HG03159 (cell line): ENCODE measurements around the gene CELSR1.

Source experiments
- ATAC-seq: cut with Tn5 transposase; IDR thresholded peaks from one replicate; pipeline ENCODE4 v1.9.1; 2021; ENCODE audit warnings: mild to moderate bottlenecking, moderate library complexity; ENCODE audit not compliant: unreplicated experiment

CELSR1 gene

DNA sequence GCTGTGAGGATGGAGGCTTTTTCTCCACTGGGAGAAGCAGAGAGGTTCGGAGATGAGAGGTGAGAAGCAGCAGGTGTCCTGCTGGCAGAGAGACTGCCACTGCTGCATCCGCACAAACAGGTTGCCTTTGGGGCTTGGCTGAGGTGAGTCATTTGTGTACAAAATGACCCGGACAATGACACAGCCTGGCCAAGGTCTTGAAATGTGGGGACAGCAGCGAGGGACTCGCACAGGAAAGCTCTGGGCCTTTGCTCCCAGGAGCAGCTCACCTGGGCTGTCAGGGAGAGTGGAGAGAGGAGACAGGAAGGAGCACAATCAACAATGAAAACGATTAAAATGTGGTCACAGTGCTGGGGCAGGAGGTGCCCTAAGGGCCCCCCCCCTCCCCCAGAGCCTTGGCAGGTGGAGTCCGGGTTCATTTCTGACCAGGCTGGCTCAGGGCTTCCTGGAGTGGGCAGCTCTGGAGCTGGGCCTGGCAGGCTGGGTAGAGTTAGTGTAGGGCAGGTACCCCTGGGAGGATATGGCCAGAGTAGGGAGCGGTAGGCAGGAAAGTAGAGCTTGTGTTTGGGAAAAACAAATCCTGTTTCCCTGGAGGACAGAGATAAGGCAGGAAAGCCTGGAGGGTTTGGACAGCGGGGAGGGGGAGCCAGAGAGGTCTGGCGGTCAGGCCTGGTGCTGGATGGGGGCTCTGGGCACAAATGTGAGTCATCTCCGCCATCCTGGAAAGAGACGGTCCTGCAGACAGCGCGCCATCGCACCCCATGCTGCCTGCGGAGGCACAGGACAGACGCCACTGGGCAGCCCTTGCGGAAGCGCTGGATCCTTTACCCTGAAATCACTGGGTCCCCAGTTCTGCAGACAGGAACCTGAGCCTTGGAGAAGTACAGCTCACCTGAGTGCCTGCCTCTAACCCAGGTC is 37.8 kb upstream of the CELSR1 start:
- no peak for ATAC-seq

DNA sequence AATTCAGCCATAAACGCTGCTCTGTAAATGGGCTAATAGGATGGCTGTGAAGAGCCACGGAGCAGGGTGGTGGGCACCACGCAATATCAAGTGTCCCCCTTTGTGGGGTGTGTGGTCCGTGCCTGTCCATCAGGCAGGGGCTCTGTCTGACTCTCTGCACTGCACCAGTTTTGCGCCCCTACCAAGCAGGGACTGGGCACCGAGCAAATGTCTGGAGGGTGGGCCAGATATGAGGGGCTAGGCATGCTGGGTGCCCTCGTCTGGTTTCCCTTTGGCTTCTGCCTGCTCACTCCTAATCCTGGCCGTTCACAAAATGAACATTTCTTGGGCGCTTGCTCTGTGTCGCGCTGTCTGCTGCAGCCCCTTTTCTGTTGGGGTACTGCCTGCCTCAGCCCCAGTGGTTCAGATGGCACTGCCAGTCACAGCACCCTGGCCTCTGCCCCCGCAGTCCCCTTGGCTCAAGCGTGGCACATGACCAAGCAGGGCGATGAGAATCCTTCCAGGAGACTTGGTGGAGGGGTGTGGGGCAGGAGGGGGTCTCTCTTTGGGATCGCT is 37.1 kb upstream of the CELSR1 start:
- ATAC-seq = no peak

- no peak for ATAC-seq
These were observed 36.5 kb upstream of the CELSR1 start for GRCh38 chr22:46573781-46574437.

GRCh38 chr22:46572911-46573780 is 35.7 kb upstream of the CELSR1 start:
- no peak for ATAC-seq

DNA sequence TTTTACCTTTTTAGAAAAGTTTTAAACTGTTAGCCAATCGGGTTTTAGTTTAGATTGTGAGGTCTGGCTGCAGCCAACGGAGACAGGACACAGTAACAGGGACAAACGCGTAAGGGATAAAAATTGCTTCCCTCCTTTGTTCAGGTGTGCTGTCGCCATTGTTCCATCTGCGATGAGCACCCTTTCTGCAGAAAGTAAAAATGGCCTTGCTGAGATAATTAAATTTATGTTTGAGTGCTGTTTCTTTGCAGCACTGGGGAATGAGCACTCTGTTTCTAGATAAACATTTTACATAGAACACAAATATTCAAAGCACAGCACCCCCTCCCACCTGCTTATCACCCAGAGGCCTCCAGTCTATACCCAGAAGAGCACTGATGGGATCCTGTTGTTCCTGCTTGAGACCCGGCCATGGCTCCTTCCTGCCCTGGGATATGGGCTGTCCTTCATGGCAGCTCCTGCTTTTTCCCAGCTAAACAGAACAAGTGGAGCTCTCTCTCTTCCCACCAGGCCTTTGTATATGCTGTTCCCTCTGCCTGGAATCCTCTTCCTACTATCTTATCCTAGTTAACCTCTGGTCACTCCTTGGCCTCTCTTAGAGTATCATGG is 34.3 kb upstream of the CELSR1 start:
- ATAC-seq = no peak

DNA sequence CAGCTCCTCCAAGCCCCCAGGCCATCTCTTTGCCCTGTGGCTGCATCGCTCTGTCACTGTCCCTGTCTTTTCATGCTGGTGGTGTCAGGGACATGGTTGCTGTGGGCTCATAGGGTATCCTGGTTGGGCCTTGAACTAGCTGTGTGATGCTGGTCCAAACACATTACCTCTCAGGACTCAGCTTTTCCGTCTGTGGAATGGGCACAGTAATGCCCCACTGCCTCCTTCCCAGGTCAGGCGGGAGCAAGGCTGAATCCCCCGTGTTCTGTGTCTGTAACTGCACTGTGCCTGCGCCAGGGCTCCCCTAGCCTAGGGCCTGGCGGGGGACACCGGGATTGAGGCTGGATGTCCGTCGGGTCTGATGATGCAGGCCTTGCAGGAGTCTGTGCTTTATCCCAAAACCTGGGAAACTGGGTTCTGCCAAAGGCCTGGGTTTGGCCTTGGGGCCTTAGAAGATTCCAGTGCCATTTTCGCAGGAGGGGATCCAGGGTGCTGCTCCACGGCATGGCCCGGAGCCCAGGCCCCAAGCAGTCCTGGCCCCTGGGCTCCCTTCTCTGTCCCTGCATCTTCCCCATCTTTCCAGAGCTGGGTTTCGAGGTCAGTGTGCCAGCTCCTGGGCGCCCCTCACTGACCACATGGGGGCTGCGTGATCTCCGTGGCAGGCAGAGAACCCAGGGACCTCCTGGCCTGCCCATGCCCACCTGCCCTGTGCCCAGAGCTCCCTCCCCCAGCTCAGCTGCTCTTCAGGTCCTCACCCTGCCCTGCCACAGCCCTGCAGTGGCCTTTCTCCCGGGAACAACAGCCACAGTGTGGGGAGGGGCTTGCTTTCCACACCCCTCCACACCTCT is 32.7 kb upstream of the CELSR1 start:
- ATAC-seq = no peak

- ATAC-seq = no peak
These were observed 31.8 kb upstream of the CELSR1 start for GRCh38 chr22:46569055-46569847.

- no peak for ATAC-seq
These were observed 30.8 kb upstream of the CELSR1 start for GRCh38 chr22:46568102-46568809.

DNA sequence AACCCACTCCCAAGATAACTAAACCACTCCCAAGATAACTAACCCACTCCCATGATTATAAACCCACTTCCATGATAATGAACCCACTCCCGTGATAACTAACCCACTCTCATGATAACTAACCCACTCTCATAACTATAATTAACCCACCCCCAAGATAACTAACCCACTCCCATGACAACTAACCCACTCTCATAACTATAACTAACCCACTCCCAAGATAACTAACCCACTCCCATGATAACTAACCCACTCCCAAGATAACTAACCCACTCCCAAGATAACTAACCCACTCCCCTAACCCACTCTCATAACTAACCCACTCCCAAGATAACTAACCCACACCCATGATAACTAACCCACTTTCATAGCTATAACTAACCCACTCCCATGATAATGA is 30.1 kb upstream of the CELSR1 start:
- ATAC-seq = no peak

DNA sequence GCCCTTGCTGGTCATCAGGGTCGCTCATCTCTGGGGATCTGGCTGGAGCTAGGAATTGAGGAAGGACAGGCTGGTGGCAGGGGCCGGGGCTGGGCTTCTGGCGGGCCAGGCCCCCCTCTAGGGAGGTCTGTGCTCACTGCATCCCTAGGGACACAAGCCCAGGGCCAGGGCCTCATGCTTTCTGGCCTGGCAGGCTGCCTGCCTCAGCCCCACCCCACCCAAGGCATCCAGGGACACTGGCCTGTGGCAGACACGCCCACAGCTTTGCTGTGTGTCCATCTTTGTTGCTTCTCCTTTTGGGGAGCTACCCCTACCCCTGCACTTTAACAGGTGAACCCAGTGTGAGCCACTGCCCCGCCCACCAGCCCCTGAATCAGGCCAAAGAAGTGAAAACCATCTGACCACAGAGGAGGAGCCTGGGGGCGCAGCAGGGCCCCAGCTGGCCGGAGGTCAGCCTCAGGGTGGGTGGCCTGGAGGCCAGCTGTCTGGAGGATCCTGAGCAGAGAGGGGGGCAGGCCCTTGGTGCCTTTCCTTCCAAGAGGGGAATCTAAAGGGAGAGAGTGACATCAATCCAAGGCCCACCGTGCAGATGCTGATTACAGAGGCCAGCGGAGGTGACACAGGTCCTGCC is 26.8 kb upstream of the CELSR1 start:
- ATAC-seq = no peak

GRCh38 chr22:46563381-46564083 is 26.1 kb upstream of the CELSR1 start:
- no peak for ATAC-seq

- no peak for ATAC-seq
These were observed 24.1 kb upstream of the CELSR1 start for GRCh38 chr22:46561435-46561905.

- ATAC-seq = no peak
These were observed 23.4 kb upstream of the CELSR1 start for GRCh38 chr22:46560696-46561295.

GRCh38 chr22:46557736-46558480 is 20.5 kb upstream of the CELSR1 start:
- ATAC-seq = no peak

- no peak for ATAC-seq
These were observed 19.4 kb upstream of the CELSR1 start for GRCh38 chr22:46556775-46557174.

- ATAC-seq = no peak
These were observed 15.8 kb upstream of the CELSR1 start for GRCh38 chr22:46553189-46553588.
